GM19043 (cell line): ENCODE data around the gene CABCOCO1.

Experiments used
- ATAC-seq: cut with Tn5 transposase; IDR thresholded peaks from one replicate; pipeline ENCODE4 v1.9.1; 2021; ENCODE audit warnings: low read depth; ENCODE audit not compliant: unreplicated experiment

Gene CABCOCO1, protein sequence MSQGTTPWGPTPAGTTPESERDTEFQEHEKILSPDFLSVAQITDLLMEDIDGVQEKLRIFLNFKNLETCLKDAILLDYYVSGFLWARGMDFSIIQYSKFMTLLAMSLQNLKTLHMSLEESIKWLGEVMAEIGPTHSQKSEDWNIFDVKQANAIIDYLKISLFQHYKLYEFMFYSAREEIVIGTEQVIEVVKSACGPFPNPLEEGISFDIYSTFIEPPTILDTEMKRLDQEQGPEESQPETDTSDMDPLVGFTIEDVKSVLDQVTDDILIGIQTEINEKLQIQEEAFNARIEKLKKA

DNA sequence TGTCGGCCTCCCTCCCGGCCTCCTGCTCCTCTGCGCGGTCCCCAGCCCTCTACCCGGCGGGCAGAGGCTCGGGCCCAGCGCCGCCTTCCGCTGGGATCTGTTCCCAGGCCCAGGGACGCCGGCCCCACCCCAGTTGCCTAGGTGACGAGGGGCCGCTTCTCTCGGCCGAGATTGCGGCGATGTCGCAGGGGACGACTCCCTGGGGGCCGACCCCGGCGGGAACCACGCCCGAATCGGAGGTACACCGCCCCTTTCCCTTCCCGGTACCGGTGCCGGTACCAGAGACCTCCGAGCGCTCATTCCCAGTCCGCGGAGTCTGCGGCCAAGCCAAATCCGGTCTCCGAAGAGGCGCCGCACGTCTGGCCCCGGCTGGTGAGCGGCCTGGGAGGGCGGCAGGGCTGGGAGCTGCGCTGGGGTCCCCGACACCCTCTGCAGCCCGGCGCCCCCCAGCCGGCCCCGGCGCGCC, at the start of gene CABCOCO1:
CABCOCO1 (plus strand) TSS at position 136 of the 466 bp plus-strand sequence; CDS start at position 180, 44 bp downstream.
- ATAC-seq, result no peak

DNA sequence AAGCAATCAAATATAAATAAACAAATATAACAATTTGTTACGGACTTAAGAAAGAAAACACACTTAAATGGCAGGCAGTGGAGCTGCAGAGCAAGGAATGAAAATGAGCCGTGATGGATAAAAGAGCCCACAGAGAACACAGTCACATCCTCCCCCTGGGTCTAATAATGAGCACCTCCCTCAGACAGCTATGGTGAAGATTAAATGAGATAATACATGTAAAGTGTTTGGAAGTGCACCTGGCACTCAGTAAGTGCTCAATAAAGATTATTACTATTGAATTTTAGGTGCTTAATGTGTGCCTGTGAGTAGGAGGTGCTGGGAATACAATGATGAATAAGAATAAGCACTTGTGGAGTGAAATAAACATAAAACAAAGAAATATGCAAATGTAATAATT, 49.1 kb upstream of the CABCOCO1 start:
- no peak for ATAC-seq

DNA sequence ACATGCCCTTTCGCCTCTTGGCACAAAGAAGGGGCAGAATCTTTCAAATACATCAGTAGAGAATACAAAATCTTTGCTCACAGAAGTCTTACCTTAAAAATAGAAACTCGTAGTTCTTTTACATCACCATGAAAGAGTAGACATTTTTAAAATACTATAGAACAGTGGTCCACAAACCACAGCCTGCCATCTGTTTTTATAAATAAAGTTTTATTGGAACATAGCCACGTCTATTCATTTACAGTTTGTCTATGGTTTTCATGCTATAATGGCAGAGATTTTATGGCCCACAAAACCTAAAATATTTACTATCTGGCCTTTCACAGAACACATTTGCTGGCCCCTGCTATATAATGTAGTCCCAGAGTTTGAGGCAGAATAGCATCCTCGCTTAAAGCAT, 46.1 kb upstream of the CABCOCO1 start:
- no peak for ATAC-seq

DNA sequence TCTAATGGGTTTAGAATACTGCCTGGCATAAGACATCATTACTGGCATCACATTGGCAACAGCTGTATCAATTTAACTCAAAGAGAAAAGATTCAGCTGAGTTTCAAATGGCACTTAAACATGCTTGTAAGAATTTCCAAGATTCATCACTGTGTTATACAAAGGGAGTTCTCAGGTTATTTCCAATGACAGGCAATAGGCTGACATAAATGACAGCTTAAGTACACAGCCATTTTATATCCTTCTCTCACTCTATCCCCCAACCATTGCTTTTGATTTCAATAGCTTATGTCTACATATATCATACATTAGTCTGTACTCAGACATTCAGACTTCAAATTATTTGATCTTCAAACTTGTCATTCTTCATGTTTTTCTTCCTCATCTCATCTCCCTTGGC, 45.5 kb upstream of the CABCOCO1 start:
- no peak for ATAC-seq

DNA sequence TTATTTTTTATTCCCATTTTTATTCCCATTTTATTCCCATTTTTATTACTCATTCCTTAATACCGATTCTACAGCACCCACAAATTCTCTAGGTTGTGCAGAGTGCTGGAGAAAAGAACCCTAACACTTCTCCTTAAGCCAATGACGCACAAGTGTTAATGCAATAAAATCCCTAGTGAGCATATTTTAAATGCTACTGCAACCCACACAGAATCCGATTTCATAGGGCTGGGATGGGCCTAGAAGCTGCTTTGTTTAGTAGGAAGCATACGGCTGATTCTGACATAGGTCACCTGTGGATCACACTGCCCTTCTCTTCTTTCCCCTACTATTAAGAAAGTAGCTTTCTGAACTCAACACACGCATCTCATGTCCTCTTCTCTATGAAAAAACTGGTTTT, 45.1 kb upstream of the CABCOCO1 start:
- ATAC-seq, result no peak

DNA sequence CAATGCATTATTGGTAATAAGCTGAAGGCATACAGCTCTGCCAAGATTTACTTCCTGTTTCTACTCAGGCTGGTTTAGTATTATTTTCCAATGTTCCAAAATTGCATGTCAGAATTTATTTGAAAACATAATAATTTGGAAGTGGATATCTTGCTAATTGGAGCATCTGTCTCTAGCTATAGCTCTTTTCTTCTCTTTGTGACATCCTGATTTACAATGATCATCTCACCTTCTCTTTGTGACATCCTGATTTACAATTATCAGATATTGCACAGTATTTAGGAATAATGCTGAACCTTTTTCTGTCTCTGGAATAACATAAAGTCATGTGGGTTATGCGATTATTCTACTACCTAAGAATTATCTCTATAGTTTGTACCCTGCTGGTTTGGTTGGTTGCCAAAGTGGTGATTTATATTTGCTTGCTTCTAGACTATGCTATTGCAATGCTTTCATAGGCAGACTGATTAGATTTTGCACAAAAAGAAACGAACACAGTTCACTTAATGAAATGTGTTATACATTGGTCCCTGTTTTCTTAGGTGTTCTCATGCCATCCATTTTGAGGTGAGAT, 44.3 kb upstream of the CABCOCO1 start:
- no peak for ATAC-seq

DNA sequence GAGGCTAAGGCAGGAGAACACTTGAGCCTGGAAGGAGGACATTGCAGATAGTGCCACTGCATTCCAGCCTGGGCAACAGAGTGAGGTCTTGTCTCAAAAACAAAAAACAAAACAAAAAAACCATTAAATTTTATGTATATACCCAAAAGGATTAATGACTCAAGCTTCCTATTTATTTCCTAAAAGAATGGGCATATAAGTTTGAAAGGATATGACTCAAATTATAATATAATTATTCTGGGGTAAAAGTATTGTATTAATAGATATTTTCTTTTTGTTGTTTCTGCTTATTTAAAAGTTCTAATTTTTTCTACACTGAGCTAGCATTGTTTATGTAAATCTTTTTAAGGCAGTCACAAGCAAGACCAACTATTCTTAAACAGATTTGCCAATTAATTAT, 42.2 kb upstream of the CABCOCO1 start:
- ATAC-seq, result no peak

DNA sequence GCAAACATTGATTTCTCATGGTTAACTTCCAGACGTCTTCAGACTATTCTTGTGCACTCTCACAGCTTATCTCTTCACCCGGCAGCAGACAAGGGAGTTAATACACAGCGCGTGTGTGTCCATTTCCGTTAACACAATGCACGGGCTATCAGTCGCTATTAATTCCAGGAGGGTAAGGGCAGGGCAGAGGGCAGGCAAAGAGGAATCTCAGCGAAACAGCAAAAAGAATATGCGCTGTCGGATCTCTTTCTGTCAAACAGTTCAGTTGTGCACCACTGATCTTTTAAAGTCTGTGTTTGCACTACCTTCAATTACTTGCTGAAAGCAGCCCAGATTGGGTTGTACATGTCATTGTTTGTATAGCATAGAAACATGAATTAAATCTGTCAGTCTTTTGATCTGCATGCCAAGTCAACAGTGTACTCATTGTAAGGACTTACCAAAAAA, 41.1 kb upstream of the CABCOCO1 start:
- ATAC-seq, result no peak

DNA sequence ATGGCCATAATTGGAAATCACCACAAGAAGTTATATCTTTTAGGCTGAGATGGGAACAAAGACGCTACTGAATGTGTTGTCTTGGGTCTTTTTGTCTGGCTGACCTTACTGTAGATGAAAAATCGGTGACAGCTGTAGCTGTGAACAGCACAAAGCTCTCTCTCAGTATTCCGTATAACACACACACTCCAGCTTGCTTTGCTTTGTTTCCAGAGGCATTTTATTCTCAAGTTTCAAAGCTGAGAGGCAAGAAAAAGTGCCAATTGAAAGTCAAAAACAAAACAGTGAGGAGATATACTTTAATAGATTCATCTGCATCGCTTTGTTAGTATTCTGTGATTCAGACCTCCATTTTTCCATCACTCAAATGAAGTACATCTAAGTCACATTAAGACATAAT, 39.6 kb upstream of the CABCOCO1 start:
- no peak for ATAC-seq

DNA sequence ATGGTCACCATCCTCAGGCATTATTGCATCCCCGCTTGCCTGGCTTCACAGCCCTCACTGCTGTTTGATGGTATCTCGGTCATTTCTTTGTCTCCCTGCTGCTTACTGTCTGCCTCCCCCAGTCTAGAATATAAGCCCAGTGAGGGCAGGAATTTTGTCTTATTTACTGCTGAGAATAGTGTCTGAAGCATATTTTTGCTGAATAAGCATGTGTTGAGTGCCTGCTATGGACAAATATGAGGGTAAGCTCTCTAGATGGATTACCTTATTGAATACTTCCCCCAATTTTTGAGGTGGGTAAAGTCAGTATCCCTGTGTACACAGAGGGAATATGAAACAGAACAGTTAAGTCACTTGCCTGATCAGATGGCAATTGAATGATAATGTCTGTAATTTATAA, 36.5 kb upstream of the CABCOCO1 start:
- no peak for ATAC-seq

DNA sequence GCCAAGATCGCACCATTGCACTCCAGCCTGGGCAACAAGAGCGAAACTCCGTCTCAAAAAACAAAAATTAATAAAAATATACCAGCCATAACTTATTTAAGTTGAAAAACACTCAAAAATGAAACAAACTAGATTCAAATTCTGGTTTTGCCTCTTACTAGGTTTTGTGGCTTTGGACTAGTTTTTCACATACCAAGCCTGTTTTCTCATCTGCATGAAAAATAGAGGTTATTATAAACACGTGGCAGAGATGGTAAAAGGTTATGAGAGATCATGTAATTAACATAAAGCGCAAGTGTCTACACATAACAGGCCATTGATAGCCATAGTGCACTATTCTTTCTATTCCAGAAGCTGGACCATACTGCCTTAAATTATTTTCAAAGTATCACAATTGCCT, 35.5 kb upstream of the CABCOCO1 start:
- ATAC-seq, result no peak

DNA sequence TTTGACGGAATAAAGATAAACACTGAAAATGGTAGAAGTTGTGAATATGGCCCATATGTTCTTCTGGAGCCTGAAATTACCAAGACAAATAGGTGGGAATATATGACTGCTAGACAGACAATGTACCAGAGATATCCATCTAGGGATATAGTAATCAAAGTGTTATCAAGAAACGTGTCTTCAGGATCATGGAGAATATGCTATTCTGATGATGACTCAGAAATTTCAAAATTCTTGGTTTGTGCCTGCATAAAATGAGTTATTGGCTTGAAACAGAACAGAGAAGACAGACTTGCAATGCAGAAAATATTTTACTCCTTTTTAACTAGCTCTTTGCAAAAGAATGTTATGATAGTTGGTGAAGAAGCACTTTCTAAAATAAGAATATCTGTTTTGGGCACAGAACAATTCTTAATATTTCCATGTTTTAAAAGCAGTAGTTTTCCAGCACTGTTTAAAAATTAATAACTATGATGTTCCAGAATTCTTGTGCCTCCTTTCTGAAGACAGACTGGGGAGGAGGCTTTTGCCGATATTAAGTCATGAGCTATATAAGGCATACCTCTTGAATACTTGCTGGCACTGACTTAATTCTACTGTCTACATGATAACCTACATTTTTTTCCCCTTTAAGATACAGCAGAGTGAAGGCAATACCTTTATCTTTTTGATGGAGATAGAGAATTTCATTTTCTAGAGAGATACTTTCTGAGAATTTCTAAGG, 34.4 kb upstream of the CABCOCO1 start:
- no peak for ATAC-seq

DNA sequence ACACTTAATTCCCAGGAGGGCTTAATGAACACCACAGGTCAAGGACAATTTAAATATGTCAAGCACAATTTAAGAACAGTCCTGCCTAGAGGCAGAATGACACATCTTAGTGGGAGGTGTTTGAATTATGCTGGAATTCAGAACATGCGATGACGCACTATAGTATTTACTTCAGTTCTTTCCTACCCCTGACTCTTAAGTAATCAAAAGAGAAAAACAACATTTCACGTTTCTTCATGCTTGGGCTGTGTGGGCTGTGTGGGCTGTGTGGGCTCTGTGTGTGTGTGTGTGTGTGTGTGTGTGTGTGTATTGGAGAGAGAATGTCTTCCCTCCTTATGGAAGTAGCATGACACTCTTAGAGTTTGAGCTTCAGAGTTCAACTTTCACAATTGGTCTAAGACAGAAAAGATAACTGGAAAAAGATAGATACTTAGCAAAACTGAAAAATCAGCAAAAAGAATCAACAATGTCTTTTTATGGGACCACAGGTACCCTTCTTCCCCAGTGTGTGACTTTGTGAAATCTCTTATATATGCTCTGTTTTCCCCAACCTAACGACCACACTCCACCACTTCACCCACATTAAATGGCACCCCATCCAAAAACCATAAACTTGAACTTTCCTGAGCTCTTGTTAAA, 33.7 kb upstream of the CABCOCO1 start:
- no peak for ATAC-seq

DNA sequence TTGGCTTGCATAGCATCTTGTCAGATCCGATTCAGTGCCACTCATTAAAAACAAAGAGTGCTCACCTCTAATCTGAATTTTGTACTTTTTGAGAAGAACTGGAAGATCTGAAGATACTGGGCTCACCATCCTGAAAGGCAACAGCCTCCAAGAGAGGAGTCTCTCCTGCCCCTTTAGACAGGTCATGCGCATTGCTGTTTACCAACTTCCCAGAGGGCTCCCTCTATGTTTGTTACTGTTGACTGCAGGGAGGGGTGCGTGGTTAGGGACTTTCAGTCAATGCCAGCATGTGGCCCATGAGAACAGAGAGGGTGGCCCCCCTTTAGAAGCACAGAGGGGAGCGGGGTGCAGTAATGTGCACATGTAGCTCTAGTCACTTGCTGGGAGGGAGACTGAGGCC, 33.2 kb upstream of the CABCOCO1 start:
- no peak for ATAC-seq

DNA sequence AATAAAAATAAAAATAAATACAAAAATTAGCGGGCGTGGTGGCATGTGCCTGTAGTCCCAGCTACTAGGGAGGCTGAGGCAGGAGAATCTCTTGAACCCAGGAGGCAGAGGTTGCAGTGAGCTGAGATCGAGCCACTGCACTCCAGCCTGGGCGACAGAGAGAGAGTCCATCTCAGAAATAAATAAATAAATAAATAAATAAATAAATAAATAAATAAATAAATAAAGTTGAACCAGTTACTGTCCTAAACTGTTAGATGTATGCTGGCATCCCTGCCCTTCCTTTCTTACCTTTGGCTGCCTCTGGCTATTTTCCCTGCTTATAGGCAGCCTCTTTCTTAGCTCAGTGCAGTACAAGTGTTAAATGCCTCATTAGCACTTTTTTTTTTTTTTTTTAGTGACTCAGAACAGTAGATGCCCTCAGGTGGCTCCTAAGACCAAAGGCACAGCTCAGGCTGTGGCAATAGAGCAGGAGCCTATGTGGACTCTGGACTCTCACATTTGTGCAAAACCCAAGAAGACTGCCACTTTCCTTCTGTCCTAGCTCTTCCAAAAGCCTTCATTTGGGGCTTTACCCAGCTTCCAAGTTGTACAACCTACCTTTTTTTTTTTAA, 30.6 kb upstream of the CABCOCO1 start:
- ATAC-seq, result no peak

DNA sequence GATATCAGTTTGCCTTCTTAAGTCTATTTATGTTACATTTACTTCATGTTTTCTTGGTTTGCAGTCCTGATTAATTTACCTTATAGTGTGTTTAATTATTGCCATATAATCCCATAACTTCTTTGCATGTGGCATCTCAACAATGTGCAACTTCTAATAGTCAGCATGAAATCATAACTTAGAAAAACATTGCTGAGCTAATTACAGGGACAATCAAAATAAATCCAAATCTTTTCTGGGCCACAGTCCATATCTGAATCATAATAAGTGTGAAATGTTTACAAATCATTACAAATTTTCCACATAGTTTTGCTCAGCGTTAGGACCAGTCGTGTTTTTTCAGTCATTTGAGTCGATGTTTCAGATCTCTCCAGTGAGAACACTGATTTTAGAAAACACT, 29.1 kb upstream of the CABCOCO1 start:
- no peak for ATAC-seq

DNA sequence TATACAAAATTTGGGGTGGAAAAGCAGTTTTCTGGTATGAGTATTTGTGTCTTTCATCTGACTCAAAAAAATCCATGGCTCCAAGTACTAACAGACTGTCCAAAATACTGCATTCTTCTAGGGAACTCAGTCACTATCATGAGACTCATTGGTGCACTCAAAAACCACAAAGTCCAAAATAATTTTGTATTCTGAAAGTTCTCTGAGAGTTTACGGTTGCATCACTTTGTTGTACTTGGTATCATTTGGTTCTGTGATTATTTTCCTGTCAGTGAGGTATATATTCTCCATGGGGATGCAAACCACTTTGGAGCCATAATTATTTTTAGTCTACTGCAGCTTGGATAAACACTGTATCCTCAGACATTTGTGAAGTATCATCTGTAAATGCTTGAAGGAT, 28.0 kb upstream of the CABCOCO1 start:
- no peak for ATAC-seq

DNA sequence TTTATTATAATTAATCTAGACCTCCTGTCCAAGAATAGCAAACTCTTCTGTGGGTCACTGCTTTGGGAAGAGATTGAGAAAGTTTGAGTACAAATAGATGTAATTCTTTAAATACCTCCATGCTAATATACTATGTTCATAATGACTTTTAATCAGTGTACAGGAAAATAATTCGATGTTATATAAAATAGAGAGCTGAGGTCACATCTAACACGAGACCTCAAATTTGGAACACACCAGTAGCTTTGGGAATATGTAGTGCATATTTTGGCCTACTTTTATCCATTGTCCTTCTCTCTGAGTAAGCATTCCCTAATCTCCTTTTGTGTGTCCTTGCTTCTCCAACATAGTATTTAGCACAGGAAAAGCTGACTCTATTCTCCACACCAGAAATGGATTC, 27.3 kb upstream of the CABCOCO1 start:
- no peak for ATAC-seq

DNA sequence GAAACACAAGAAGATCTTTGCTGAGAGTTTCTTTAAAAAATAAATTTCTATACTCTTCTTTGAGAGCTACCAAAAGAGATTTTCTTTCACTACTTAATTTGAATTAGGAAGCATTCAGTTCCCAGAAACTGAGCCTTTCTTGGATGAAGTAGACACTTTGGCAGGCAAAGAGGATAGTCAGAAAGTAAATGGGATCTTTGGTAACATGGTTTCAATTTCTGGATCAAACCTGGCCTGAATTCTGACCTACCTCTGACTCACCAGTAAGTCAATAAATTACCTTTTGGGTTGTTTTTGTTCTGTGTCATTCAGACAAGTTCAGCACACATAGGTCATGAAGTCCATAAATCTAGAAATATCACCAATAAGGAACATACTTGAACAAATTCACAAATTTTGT, 26.8 kb upstream of the CABCOCO1 start:
- no peak for ATAC-seq

DNA sequence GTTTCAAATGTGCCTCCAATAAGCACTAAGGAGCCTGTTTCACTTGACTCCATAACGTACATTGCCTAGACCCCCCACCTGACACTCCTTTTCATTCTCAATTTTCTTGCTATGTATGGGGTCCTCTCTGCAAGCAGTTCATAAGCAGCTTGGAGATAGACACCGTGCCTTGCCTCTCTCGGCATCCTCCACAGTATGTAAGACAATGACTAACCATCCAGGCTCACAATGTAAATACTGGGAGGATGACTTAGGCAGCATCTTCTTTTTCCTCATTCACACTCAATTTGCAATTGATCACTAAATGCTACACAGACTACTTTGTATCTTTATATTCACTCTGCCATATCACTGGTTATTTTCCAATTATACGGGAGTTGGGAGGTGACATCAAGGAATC, 22.8 kb upstream of the CABCOCO1 start:
- ATAC-seq, result no peak

DNA sequence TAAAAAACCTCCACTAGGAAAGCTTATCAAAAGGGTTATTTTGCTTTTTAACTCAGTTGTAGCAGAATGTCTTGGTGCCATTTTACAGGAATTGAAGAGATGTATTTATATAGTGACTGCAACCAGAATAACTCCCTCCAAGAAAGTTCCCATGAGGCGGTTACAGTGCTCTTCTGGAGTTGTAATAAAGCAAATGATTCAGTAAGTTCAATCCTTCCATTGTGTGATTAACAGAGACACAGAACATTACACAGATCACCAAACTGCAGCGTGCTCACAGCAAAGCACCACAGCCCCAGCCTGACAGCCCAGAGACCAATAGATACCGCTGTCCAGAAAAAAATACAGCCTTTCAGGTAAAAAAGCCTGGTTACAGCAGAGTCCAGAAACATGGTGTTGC, 21.9 kb upstream of the CABCOCO1 start:
- no peak for ATAC-seq
